ENCODE data around the gene NCR3LG1.

GRCh38 chr11:17410606-17411379, 59.2 kb downstream of the NCR3LG1 start:
- no peak for TF ChIP-seq CTCF (IDR thresholded peaks at IDR 0.05)
- no peak for TF ChIP-seq POLR2A (IDR thresholded peaks at IDR 0.05)
